NCI-H2029 treated with DMSO at 0.1 percent for 48 hours (cell line): ENCODE data around the gene ZC3H12C.
"Not testable (repeated sequence)": the region's sequence is repeated elsewhere in the genome, so short reads cannot be mapped to it uniquely, and the experiment has no call there.

Experiments used
- DNase-seq: peaks from one replicate; lab custom pipeline; 2025; lab: John Stamatoyannopoulos, UW

ZC3H12C gene

GRCh38 chr11:110185121-110185591 is 92.0 kb downstream of the ZC3H12C start:
- DNase-seq: no peak

GRCh38 chr11:110185599-110185998 is 92.4 kb downstream of the ZC3H12C start:
- no peak for DNase-seq

- DNase-seq: no peak
Measured at GRCh38 chr11:110186456-110186855, 93.3 kb downstream of the ZC3H12C start.

- no peak for DNase-seq
Measured at GRCh38 chr11:110186867-110187266, 93.7 kb downstream of the ZC3H12C start.

- no peak for DNase-seq
Measured at GRCh38 chr11:110187731-110188130, 94.5 kb downstream of the ZC3H12C start.

- DNase-seq: no peak
Measured at GRCh38 chr11:110190885-110191284, 97.7 kb downstream of the ZC3H12C start.

- DNase-seq: not testable (repeated sequence)
Measured at GRCh38 chr11:110192604-110193282, 99.6 kb downstream of the ZC3H12C start.

GRCh38 chr11:110194211-110194766 is 101.1 kb downstream of the ZC3H12C start:
- not testable (repeated sequence) for DNase-seq

GRCh38 chr11:110196241-110196754 is 103.1 kb downstream of the ZC3H12C start:
- DNase-seq: no peak

- no peak for DNase-seq
Measured at GRCh38 chr11:110196884-110197420, 103.8 kb downstream of the ZC3H12C start.

GRCh38 chr11:110198031-110198729 is 105.0 kb downstream of the ZC3H12C start:
- no peak for DNase-seq

- DNase-seq: no peak
Measured at GRCh38 chr11:110199184-110199981, 106.2 kb downstream of the ZC3H12C start.

GRCh38 chr11:110200241-110200640 is 107.0 kb downstream of the ZC3H12C start:
- DNase-seq: no peak

GRCh38 chr11:110200836-110201235 is 107.6 kb downstream of the ZC3H12C start:
- no peak for DNase-seq

- no peak for DNase-seq
Measured at GRCh38 chr11:110207123-110207522, 113.9 kb downstream of the ZC3H12C start.

- DNase-seq: not testable (repeated sequence)
Measured at GRCh38 chr11:110208678-110209312, 115.6 kb downstream of the ZC3H12C start.

- DNase-seq: not testable (repeated sequence)
Measured at GRCh38 chr11:110209313-110209694, 116.1 kb downstream of the ZC3H12C start.

GRCh38 chr11:110217223-110217877 is 124.2 kb downstream of the ZC3H12C start:
- DNase-seq: no peak

GRCh38 chr11:110217936-110218335 is 124.7 kb downstream of the ZC3H12C start:
- no peak for DNase-seq

GRCh38 chr11:110219006-110219785 is 126.0 kb downstream of the ZC3H12C start:
- DNase-seq: no peak
